DOHH2 (cell line): ENCODE measurements around the gene CYP3A5.

Experiments
- CTCF ChIP-seq: fragments of 200-600 bp; sonication (generic); IDR thresholded peaks from one replicate; pipeline ENCODE4 v1.5.1; 2014; ENCODE audit warnings: antibody characterized with exemption, mild to moderate bottlenecking, low read depth, low read length; ENCODE audit not compliant: poor library complexity, severe bottlenecking
- EZH2phosphoT487 ChIP-seq: fragments of 200-600 bp; sonication (generic); IDR thresholded peaks from 2 replicates; pipeline ENCODE4 v1.6.1; 2017; ENCODE audit warnings: borderline replicate concordance, mild to moderate bottlenecking, antibody characterized with exemption, low read length, moderate library complexity, mixed read lengths

GRCh38 chr7:99606531-99606930, 73.3 kb downstream of the CYP3A5 start:
- TF ChIP-seq CTCF = no peak
- no peak for TF ChIP-seq EZH2phosphoT487
